H1 (cell line): ENCODE measurements around the gene SNX24. TPM values are rescaled to one million over a fixed set of nuclear protein-coding genes. Genes with fewer than 3 reads are reported as not detected.

Experiments
- BRCA1 ChIP-seq: IDR thresholded peaks from 2 replicates; pipeline ENCODE4 v1.6.1; 2012; ENCODE audit warnings: low read depth, low read length, improper control_type of control experiment
- CTBP2 ChIP-seq: IDR thresholded peaks from 2 replicates; pipeline ENCODE4 v1.7.0; 2011; ENCODE audit warnings: borderline replicate concordance, mild to moderate bottlenecking, moderate library complexity, mixed read lengths, low read length; ENCODE audit not compliant: insufficient read depth, insufficient read length
- EZH2 ChIP-seq: fragments of 200-600 bp; sonication (generic); IDR thresholded peaks from 2 replicates; pipeline ENCODE4 v1.7.1; 2012; ENCODE audit warnings: low read depth, mild to moderate bottlenecking, moderate library complexity, low read length, inconsistent platforms; ENCODE audit not compliant: severe bottlenecking
- GABPA ChIP-seq: IDR thresholded peaks from 2 replicates; pipeline ENCODE4 v1.6.1; 2011; ENCODE audit warnings: mild to moderate bottlenecking, low read length, moderate library complexity, borderline replicate concordance; ENCODE audit not compliant: insufficient read depth
- RNF2 ChIP-seq: fragments of 200-900, 300-1000 bp; sonication (generic); IDR thresholded peaks from 2 replicates; pipeline ENCODE4 v1.7.1; 2016; ENCODE audit warnings: borderline replicate concordance, low read depth, mild to moderate bottlenecking, antibody characterized with exemption, low read length; ENCODE audit not compliant: poor library complexity, severe bottlenecking; ENCODE audit errors: missing control alignments
- SUZ12 ChIP-seq: fragments of 200-600 bp; sonication (generic); IDR thresholded peaks from 2 replicates; pipeline ENCODE4 v1.6.1; 2012; ENCODE audit warnings: mild to moderate bottlenecking, inconsistent platforms, low read length, moderate library complexity, mixed read lengths
- polyA plus RNA-seq, 7 experiments: library from polyadenylated mRNA; depleted of rRNA in 3 of 7; stranded (reverse) in 5 of 7; unstranded in 2 of 7; fragments of >200 nt in 5 of 7; fragments of 200-250 nt in 2 of 7; gene quantifications; 1 replicate in 5 of 7; 2 replicates in 1 of 7; 4 replicates in 1 of 7; pipeline versions ENCODE4 v1.2.1 to v1.2.3, GENCODE V29; 2011 to 2013; ENCODE audit warnings: missing spikeins in 2 of 7, mixed read lengths in 2 of 7
- total RNA-seq: library from RNA; stranded (reverse); fragmentation: NEBNext Ultra II Directional; extraction: Animal tissue kit (Norgen Biotek cat#: 25700); gene quantifications from 2 replicates; pipeline ENCODE4 v1.2.1, GENCODE V29; 2021
- TF ChIP-seq, protein P1 (sequence below): fragments of 300-600 bp; sonication (generic); IDR thresholded peaks from 2 replicates; pipeline ENCODE4 v1.7.1; 2012; ENCODE audit warnings: low read length, moderate library complexity, mild to moderate bottlenecking, inconsistent platforms; ENCODE audit not compliant: insufficient replicate concordance

Gene SNX24
- total and polyA plus RNA-seq, 2 of the 8 experiments (the other 6 are each of a cell fraction or from before 2014, with no cell fraction given): 7.3 to 14.3 TPM

DNA sequence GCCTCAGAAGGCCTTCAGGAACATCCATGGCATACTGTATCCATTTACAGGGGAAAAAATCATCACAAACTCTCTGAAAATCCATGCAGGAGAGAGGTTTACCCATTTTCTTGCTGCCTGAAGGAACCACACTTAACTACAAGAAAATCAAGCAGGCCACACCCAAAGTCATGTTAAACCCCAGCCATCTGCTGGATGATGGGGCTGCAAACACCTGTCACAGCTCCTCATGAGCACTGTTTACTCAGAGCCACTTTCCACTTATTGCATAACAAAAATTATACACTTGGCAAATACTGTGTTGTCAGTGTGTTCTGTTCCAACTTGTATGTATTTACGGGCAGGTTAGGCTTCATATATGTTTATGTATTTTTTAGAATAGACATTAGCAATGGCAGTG lies 155.3 kb downstream of the SNX24 start (continued):
- TF ChIP-seq, protein P1, sequence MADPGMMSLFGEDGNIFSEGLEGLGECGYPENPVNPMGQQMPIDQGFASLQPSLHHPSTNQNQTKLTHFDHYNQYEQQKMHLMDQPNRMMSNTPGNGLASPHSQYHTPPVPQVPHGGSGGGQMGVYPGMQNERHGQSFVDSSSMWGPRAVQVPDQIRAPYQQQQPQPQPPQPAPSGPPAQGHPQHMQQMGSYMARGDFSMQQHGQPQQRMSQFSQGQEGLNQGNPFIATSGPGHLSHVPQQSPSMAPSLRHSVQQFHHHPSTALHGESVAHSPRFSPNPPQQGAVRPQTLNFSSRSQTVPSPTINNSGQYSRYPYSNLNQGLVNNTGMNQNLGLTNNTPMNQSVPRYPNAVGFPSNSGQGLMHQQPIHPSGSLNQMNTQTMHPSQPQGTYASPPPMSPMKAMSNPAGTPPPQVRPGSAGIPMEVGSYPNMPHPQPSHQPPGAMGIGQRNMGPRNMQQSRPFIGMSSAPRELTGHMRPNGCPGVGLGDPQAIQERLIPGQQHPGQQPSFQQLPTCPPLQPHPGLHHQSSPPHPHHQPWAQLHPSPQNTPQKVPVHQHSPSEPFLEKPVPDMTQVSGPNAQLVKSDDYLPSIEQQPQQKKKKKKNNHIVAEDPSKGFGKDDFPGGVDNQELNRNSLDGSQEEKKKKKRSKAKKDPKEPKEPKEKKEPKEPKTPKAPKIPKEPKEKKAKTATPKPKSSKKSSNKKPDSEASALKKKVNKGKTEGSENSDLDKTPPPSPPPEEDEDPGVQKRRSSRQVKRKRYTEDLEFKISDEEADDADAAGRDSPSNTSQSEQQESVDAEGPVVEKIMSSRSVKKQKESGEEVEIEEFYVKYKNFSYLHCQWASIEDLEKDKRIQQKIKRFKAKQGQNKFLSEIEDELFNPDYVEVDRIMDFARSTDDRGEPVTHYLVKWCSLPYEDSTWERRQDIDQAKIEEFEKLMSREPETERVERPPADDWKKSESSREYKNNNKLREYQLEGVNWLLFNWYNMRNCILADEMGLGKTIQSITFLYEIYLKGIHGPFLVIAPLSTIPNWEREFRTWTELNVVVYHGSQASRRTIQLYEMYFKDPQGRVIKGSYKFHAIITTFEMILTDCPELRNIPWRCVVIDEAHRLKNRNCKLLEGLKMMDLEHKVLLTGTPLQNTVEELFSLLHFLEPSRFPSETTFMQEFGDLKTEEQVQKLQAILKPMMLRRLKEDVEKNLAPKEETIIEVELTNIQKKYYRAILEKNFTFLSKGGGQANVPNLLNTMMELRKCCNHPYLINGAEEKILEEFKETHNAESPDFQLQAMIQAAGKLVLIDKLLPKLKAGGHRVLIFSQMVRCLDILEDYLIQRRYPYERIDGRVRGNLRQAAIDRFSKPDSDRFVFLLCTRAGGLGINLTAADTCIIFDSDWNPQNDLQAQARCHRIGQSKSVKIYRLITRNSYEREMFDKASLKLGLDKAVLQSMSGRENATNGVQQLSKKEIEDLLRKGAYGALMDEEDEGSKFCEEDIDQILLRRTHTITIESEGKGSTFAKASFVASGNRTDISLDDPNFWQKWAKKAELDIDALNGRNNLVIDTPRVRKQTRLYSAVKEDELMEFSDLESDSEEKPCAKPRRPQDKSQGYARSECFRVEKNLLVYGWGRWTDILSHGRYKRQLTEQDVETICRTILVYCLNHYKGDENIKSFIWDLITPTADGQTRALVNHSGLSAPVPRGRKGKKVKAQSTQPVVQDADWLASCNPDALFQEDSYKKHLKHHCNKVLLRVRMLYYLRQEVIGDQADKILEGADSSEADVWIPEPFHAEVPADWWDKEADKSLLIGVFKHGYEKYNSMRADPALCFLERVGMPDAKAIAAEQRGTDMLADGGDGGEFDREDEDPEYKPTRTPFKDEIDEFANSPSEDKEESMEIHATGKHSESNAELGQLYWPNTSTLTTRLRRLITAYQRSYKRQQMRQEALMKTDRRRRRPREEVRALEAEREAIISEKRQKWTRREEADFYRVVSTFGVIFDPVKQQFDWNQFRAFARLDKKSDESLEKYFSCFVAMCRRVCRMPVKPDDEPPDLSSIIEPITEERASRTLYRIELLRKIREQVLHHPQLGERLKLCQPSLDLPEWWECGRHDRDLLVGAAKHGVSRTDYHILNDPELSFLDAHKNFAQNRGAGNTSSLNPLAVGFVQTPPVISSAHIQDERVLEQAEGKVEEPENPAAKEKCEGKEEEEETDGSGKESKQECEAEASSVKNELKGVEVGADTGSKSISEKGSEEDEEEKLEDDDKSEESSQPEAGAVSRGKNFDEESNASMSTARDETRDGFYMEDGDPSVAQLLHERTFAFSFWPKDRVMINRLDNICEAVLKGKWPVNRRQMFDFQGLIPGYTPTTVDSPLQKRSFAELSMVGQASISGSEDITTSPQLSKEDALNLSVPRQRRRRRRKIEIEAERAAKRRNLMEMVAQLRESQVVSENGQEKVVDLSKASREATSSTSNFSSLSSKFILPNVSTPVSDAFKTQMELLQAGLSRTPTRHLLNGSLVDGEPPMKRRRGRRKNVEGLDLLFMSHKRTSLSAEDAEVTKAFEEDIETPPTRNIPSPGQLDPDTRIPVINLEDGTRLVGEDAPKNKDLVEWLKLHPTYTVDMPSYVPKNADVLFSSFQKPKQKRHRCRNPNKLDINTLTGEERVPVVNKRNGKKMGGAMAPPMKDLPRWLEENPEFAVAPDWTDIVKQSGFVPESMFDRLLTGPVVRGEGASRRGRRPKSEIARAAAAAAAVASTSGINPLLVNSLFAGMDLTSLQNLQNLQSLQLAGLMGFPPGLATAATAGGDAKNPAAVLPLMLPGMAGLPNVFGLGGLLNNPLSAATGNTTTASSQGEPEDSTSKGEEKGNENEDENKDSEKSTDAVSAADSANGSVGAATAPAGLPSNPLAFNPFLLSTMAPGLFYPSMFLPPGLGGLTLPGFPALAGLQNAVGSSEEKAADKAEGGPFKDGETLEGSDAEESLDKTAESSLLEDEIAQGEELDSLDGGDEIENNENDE: no peak
- TF ChIP-seq BRCA1 (no peak), GABPA (no peak), EZH2 (no peak), RNF2 (no peak), CTBP2 (no peak), SUZ12 (no peak)
- TF ChIP-seq, all 59 proteins: peak for 0
